ENCODE data around the gene GOLGA6L10.

DNA sequence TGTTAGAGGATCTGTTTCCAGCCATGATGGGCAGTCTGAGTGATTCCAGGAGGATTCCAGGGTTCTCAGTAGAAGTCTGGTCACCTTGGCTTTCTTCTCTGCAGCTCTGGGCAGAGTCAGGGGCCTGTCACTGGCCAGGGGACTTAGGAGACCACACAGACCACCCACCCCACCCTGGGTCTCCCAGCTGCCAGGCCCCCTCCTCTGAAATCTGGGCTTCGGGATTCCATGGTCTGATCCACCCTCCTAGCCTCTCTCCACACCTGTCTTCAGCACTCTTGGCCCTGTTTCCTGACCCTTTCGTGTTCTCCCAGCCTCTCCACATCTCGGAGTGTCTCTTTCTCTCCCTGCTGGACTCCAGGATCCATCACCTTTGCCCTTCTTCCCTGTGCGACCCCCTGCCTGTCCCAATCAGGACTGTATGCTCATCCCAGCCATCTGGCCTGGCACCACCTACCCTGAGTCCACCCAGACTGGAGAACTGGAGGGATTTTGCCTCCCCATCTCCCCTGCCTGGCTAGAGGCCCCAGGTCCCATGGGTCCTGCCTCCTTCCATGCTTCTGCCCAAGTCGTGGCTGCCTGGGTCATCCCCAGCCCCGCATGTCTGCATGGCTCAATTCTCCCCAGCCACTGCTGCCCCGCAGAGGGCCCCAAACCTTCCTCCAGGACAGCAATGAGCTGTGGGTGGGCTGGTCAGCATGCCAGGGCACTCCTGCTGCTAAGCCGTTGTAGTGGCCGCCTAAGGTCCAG lies 34.3 kb downstream of the GOLGA6L10 start:
- TF ChIP-seq POLR2AphosphoS5 (IDR thresholded peaks at IDR 0.05) (no peak), POLR2A (IDR thresholded peaks at IDR 0.05) (no peak)
- TF ChIP-seq, protein P1, sequence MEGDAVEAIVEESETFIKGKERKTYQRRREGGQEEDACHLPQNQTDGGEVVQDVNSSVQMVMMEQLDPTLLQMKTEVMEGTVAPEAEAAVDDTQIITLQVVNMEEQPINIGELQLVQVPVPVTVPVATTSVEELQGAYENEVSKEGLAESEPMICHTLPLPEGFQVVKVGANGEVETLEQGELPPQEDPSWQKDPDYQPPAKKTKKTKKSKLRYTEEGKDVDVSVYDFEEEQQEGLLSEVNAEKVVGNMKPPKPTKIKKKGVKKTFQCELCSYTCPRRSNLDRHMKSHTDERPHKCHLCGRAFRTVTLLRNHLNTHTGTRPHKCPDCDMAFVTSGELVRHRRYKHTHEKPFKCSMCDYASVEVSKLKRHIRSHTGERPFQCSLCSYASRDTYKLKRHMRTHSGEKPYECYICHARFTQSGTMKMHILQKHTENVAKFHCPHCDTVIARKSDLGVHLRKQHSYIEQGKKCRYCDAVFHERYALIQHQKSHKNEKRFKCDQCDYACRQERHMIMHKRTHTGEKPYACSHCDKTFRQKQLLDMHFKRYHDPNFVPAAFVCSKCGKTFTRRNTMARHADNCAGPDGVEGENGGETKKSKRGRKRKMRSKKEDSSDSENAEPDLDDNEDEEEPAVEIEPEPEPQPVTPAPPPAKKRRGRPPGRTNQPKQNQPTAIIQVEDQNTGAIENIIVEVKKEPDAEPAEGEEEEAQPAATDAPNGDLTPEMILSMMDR (IDR thresholded peaks at IDR 0.05) = no peak
